ENCODE measurements around the gene MYO15A.

DNA sequence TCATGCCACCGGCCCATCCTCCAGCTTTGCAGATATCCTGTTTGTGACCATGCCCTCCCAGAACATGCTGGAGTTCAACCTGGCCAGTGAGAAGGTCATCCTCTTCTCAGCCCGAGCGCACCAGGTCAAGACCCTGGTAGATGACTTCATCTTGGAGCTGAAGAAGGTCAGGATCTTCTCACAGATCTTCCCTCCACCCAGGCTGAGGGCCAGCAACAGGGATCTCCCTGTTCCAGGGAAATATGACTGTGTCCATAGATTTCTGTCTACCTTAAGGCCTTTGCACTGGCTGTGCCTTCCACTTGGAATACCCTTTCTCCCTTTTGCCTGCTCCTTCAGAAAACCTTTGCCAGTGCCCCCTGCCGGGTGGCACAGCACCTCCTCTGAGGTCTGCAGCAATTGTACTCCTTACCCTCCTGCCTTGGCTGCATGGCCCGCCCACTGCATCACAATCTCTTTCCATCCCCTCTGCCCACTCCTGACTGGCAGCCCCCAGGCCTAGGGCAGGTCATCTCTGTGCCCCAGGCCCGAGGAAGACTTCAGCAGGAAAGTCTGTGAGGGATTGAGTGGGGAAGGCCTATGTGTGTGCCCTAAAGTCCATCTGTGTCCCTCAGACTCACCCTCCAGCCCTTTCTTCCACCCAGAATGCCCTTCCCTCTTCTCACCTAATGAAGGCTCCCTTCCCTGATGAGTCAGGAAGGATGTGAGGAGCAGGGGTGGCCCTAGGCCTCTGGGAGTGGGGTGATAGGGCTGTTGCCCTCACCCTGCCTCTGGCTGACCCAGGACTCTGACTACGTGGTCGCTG, 47.8 kb downstream of the MYO15A start:
- TF ChIP-seq, protein P1, sequence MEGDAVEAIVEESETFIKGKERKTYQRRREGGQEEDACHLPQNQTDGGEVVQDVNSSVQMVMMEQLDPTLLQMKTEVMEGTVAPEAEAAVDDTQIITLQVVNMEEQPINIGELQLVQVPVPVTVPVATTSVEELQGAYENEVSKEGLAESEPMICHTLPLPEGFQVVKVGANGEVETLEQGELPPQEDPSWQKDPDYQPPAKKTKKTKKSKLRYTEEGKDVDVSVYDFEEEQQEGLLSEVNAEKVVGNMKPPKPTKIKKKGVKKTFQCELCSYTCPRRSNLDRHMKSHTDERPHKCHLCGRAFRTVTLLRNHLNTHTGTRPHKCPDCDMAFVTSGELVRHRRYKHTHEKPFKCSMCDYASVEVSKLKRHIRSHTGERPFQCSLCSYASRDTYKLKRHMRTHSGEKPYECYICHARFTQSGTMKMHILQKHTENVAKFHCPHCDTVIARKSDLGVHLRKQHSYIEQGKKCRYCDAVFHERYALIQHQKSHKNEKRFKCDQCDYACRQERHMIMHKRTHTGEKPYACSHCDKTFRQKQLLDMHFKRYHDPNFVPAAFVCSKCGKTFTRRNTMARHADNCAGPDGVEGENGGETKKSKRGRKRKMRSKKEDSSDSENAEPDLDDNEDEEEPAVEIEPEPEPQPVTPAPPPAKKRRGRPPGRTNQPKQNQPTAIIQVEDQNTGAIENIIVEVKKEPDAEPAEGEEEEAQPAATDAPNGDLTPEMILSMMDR (conservative IDR thresholded peaks at IDR 0.05; ENCODE audit: low read depth, low read length), result no peak
- no peak for TF ChIP-seq EZH2 (IDR thresholded peaks at IDR 0.05; ENCODE audit: borderline replicate concordance, low read depth, low read length, poor library complexity, severe bottlenecking)
